Immature natural killer cell (primary cell): ENCODE measurements around the gene CPSF4L. TPM values are rescaled to one million over a fixed set of nuclear protein-coding genes. Genes with fewer than 3 reads are reported as not detected.

Experiments
- DNase-seq, 3 donors: peaks; one replicate each; pipeline ENCODE4 v3.0.0; 2022; ENCODE audit warnings: mixed read lengths in 1 of 3
- H3K27ac Mint-ChIP-seq, 6 donors: one replicate each; pipeline ENCODE4 v1.8.0; 2020; ENCODE audit warnings: mixed read lengths in 6 of 6, mild to moderate bottlenecking in 5 of 6, inconsistent platforms in 4 of 6, moderate library complexity in 3 of 6
- H3K27me3 Mint-ChIP-seq, 3 donors: one replicate each; pipeline ENCODE4 v1.8.0; 2020 to 2021; ENCODE audit warnings: low read depth in 3 of 3, mild to moderate bottlenecking in 3 of 3, mixed read lengths in 3 of 3, moderate library complexity in 3 of 3, inconsistent platforms in 1 of 3
- H3K36me3 Mint-ChIP-seq, 3 donors: one replicate each; pipeline ENCODE4 v1.8.0; 2020; ENCODE audit warnings: mixed read lengths in 3 of 3, inconsistent platforms in 2 of 3, mild to moderate bottlenecking in 2 of 3
- H3K4me1 Mint-ChIP-seq, 2 donors: one replicate each; pipeline ENCODE4 v1.8.0; 2020; ENCODE audit warnings: inconsistent platforms in 2 of 2, mild to moderate bottlenecking in 2 of 2, mixed read lengths in 2 of 2, moderate library complexity in 1 of 2
- H3K4me3 Mint-ChIP-seq, 5 donors: one replicate each; pipeline ENCODE4 v1.8.0; 2020; ENCODE audit warnings: mild to moderate bottlenecking in 5 of 5, mixed read lengths in 5 of 5, inconsistent platforms in 3 of 5, moderate library complexity in 3 of 5
- H3K9me3 Mint-ChIP-seq, 6 donors: one replicate each; pipeline ENCODE4 v1.8.0; 2020; ENCODE audit warnings: mild to moderate bottlenecking in 6 of 6, mixed read lengths in 6 of 6, inconsistent platforms in 4 of 6, moderate library complexity in 3 of 6
- polyA plus RNA-seq, 3 donors: library from polyadenylated mRNA; unstranded; fragments of 300-500 nt; fragmentation: Illumina TruSeq; gene quantifications; one replicate each; pipeline ENCODE4 v1.2.3, GENCODE V29; 2021

CPSF4L gene
- polyA plus RNA-seq, 3 donors from 2014 or later, result not detected

DNA sequence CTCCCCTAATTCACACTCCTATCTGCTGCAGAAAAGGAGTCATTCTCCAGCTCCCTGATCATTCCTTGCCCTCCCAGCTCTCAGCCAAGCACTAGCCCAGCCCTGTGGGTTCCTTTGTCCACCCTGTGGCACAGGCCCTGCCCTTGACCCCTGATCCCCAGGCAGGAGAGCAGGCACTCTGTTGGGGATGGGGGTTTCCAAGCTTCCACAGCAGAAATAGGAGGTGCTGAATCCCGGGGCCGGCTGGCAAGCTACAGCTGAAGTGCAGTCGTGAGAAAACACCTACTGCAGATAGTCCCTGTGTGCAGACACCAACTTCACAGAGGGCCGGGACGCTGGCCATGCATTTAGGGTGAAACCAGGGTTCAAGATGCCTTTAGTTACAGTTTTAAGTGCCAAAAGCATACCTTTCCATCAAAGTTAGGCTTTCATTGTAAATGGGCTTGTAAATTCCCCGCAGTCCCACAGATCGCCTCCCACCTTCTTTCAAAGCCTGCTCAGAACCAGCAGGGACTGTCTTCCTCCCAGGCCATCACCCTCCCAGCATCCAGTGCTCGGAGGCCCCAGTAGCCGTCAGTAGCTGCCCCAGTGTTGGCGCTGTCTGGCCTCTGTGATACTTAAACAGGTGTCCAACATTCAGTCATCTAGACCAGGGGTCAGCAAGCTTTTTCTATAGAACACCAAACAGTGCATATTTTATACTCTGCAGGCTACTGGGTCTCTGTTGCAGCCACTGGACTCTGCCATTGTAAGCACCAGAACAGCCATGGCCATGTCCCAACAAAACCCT is 10.6 kb downstream of the CPSF4L start:
- H3K4me3 Mint-ChIP-seq, result no peak overlapping the region
- peaks cover 0 to 3% (median 0%) of the 10 kb centered on the region in 3 donors for H3K27me3 Mint-ChIP-seq
- H3K9me3 Mint-ChIP-seq, result no peaks in the 10 kb centered on the region
- H3K4me1 Mint-ChIP-seq, result peaks cover 0 to 2% of the 10 kb centered on the region in 2 donors
- H3K27ac Mint-ChIP-seq, result no peak overlapping the region
- peaks cover 3 to 10% (median 8%) of the 10 kb centered on the region in 3 donors for H3K36me3 Mint-ChIP-seq
- no peak for DNase-seq

DNA sequence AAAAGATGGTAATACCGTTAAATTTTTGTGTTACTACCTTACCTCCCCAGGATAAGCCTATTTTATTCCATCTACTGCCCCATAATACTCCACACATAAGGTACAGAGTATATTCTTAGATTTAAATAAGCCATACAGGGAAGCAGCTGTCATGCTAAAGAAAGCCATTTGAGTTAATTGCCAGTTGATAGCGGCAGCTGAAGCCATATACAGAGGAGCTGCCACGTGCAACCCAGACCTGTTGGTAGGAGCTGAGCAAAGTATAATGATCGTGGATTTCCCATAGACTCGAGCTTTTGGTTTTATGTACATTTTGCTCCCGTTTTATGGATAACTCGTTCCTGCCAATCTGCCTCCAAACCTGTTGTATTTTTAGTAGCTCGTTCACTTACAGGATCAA is 12.0 kb downstream of the CPSF4L start:
- no peaks in the 10 kb centered on the region for H3K9me3 Mint-ChIP-seq
- DNase-seq, result no peak
- H3K27ac Mint-ChIP-seq, result peak overlapping the region in 1 of 6 donors; percentile 17
- no peak overlapping the region for H3K4me3 Mint-ChIP-seq
- H3K36me3 Mint-ChIP-seq, result peaks cover 7 to 12% (median 10%) of the 10 kb centered on the region in 3 donors
- no peaks in the 10 kb centered on the region for H3K4me1 Mint-ChIP-seq
- peaks cover 0 to 3% (median 2%) of the 10 kb centered on the region in 3 donors for H3K27me3 Mint-ChIP-seq

DNA sequence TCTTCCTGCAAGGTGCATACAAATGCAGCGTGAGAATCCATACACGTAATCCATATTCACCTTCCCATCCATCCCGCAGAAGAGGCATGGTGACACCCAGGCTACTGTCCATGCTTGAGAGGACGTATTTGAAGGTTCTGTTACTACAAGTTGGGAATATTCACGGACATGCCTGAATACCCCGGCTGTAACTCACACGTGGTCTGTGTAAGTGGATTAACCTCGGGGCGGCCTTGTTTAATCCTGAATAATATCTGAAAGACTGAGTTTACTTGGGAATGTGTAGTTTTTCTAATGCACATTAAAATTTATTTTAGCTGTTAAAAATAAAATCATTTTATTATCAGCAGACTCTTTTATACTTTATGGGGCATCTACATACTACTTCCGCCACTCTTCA is 13.1 kb downstream of the CPSF4L start:
- H3K4me3 Mint-ChIP-seq, result no peak overlapping the region
- peaks cover 0 to 3% (median 2%) of the 10 kb centered on the region in 3 donors for H3K27me3 Mint-ChIP-seq
- DNase-seq, result no peak
- no peaks in the 10 kb centered on the region for H3K4me1 Mint-ChIP-seq
- no peaks in the 10 kb centered on the region for H3K9me3 Mint-ChIP-seq
- H3K27ac Mint-ChIP-seq, result no peak overlapping the region
- H3K36me3 Mint-ChIP-seq, result peaks cover 8 to 13% (median 10%) of the 10 kb centered on the region in 3 donors

DNA sequence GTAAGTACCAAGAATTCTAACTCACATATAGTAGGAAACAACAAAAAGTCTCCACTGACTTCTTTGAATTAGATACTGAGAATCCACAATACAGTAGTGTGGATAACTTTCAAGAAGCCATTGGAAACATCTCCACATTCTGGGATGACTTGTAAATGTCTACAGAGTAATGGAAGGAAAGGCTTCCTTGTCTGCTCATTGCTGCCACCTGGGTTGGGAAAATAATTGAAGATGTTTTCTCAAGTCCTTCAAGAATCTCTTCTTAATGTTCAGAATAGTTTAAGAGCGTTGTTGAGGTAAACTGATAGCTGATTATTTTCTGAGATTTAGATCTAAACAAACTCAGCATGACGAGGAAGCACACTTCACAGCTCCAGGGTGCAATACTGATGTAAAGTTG is 14.0 kb downstream of the CPSF4L start:
- Mint-ChIP-seq H3K27ac (no peak overlapping the region), H3K36me3 (peaks cover 8 to 14% (median 10%) of the 10 kb centered on the region in 3 donors), H3K4me3 (no peak overlapping the region), H3K4me1 (no peaks in the 10 kb centered on the region), H3K9me3 (no peaks in the 10 kb centered on the region), H3K27me3 (peaks cover 0 to 3% (median 2%) of the 10 kb centered on the region in 3 donors)
- DNase-seq, result no peak

DNA sequence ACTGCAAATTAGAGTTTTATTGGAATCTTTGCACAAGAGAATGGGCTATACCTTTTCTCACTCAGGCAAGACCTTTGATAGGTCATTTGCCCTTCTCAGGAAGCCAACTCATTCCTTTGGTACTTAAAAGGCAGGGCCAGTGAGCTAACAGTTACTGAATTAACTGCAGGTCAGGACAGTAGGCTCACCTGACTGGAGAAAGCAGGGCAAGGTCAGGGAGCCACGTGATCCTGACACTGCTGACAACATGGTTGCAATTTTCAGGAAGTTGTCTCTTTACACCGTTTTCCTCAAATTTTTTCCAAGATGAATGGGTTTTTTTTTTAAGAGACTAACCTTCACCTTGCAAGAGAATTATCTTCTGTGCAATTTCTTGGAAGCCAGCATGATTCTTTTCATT is 21.1 kb downstream of the CPSF4L start:
- Mint-ChIP-seq H3K36me3 (peaks cover 6 to 29% (median 14%) of the 10 kb centered on the region in 3 donors), H3K27me3 (peaks cover 0 to 2% (median 0%) of the 10 kb centered on the region in 3 donors), H3K4me1 (peaks cover 32 to 54% of the 10 kb centered on the region in 2 donors), H3K27ac (peak overlapping the region in 2 of 6 donors; percentile 21 to 27), H3K4me3 (no peak overlapping the region), H3K9me3 (no peaks in the 10 kb centered on the region)
- DNase-seq, result no peak

DNA sequence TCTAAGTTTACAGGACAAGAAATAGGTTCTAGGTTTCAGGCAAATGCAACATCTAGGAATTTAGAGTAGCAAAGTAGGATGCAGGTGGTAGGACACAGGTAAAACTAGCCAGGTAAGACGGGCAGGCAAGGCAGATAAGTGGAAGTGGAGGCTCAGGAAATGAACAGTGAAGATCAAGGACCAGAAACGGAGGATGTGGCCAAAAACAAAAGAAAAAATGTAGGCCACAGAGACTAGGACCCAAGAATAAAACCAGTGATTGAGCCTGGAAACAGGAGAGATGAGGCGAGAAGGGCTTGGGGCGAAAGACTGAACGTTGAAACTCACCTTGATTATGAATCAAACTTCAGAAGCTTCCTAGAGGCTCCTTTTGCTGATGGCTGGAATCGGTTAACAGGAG is 24.0 kb downstream of the CPSF4L start:
- peaks cover 0 to 6% (median 0%) of the 10 kb centered on the region in 3 donors for H3K27me3 Mint-ChIP-seq
- DNase-seq, result no peak
- H3K27ac Mint-ChIP-seq, result peak overlapping the region; percentile 1 to 79 (median 57)
- peaks cover 44 to 74% of the 10 kb centered on the region in 2 donors for H3K4me1 Mint-ChIP-seq
- H3K9me3 Mint-ChIP-seq, result no peaks in the 10 kb centered on the region
- peak overlapping the region in 3 of 5 donors; percentile 3 to 18 (median 9) for H3K4me3 Mint-ChIP-seq
- H3K36me3 Mint-ChIP-seq, result peaks cover 9 to 23% (median 13%) of the 10 kb centered on the region in 3 donors

DNA sequence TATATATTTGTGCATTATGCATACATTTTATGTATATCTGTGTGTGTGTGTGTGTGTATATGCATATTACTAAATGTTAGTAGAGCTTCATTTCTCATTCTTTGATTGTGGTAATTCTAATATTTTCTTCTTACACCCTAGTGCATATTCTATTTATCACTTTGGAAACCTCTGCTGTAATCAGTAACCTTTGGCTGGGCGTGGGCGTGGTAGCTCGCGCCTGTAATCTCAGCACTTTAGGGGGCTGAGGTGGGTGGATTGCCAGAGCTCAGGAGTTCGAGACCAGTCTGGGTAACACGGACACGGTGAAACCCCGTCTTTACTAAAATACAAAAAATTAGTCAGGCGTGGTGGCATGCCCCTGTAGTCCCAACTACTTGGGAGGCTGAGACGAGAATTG is 26.9 kb downstream of the CPSF4L start:
- Mint-ChIP-seq H3K27me3 (peaks cover 6 to 17% (median 7%) of the 10 kb centered on the region in 3 donors), H3K4me1 (peaks cover 56 to 81% of the 10 kb centered on the region in 2 donors), H3K36me3 (peaks cover 9 to 15% (median 13%) of the 10 kb centered on the region in 3 donors), H3K27ac (peak overlapping the region in 1 of 6 donors; percentile 7), H3K4me3 (peak overlapping the region in 1 of 5 donors; percentile 42), H3K9me3 (no peaks in the 10 kb centered on the region)
- DNase-seq, result no peak

DNA sequence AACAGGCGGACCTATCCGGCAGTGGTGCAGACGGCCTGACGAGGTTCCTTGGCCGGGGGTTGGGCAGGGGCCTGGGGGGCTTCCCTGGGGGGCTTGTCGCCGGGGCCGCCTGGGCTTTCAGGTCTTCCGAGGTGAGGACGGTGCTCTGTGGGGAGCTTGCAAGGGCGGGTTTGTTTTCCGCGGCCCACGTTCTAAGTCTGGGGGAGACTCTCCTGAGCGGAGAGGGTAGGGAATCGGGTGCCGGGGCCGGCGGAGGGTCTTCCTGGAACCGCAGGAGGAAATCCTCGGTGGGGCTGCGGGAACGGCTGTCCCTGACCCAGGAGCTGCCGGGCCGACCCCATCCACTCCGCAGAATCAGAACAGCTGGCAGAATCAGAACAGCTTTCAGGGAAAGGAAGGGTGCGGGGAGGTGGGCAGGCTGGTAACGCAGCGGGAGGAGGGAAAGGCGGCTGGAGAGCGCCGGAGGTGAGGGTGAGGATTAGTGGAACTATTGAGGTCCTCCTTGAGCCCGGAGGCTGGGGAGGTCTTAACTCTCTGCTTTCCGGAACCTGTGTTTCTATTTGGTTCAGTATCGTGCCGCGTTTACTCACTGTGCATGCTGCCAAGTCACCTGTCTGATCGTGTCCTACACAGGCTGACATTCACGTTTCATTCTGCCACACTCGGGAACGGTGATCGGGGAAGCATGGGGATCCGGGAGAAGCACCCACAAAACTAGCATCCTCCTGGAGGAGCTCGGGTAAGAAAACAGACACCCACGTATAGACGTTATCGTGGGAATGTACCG is 28.9 kb downstream of the CPSF4L start:
- no peak for DNase-seq
- H3K27me3 Mint-ChIP-seq, result peaks cover 6 to 17% (median 7%) of the 10 kb centered on the region in 3 donors
- H3K4me3 Mint-ChIP-seq, result peak overlapping the region; percentile 89 to 96 (median 95)
- H3K4me1 Mint-ChIP-seq, result peaks cover 55 to 81% of the 10 kb centered on the region in 2 donors
- peaks cover 9 to 10% (median 9%) of the 10 kb centered on the region in 3 donors for H3K36me3 Mint-ChIP-seq
- no peaks in the 10 kb centered on the region for H3K9me3 Mint-ChIP-seq
- H3K27ac Mint-ChIP-seq, result peak overlapping the region; percentile 90 to 98 (median 94)

DNA sequence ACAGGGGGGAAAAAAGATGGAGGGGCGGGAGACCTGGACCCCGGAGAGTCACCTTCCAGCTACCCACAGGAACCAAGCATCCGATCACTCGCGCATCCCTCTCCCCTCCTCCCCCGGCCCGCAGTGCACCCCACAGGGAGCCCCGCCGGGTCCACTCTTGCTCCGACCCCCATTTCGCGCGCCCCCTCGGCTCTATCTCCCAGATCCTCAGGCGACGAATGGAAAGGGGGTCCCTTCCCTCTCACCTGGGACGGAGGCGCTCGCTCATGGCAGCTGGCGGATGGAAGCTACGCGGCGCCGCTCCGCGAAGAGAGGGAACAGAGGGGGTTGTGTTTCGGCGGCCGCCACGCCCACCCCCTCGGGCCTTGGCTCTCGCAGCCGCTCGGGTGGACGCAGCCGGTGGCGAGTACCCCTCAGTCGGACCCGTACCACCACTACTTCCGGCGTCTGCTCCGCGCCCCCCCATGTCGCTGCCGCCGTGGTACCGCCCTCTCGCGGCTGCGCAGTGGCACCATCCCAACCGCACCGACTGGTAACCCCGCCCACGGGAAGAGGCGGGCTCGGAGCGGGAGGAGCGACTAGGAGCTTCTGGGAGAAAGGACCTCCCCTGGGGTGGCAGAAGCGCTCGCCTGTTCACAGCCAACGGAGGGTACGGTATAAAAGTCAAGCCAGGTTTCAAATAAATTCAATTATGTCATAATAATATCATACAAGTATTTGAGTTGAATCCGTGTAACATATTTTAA is 29.7 kb downstream of the CPSF4L start:
- H3K27ac Mint-ChIP-seq, result peak overlapping the region; percentile 90 to 98 (median 94)

DNA sequence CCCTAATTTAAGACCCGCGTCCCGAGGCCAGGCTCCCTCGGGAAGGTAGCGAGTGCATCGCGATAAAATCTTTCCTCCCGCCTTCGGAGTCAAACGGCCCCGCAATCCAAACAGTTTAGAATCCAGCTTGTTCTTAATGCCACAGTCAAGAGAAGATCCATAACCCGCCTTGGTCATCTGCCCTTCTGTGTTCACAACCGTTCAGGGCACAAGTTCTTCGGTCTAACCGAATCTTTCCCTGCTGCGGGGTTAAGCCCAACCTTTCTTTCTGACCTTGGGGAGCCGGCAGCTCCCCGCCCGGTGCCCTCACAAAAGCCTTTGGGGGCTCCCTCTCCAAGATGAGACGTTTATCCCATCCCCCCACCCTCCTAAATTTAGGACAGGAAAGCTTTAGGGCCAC is 30.3 kb downstream of the CPSF4L start:
- Mint-ChIP-seq H3K27me3 (peaks cover 6 to 17% (median 7%) of the 10 kb centered on the region in 3 donors), H3K4me1 (peaks cover 60 to 83% of the 10 kb centered on the region in 2 donors), H3K4me3 (peak overlapping the region; percentile 89 to 96 (median 95)), H3K36me3 (peaks cover 4 to 10% (median 9%) of the 10 kb centered on the region in 3 donors), H3K27ac (peak overlapping the region; percentile 89 to 98 (median 94)), H3K9me3 (no peaks in the 10 kb centered on the region)
- no peak for DNase-seq

More for the DNA sequence above, 29.7 kb downstream of the CPSF4L start:
- H3K4me3 Mint-ChIP-seq, result peak overlapping the region; percentile 89 to 96 (median 95)
- peaks cover 6 to 17% (median 7%) of the 10 kb centered on the region in 3 donors for H3K27me3 Mint-ChIP-seq
- no peaks in the 10 kb centered on the region for H3K9me3 Mint-ChIP-seq
- H3K4me1 Mint-ChIP-seq, result peaks cover 55 to 82% of the 10 kb centered on the region in 2 donors
- peak; percentile 97 to 98 (median 97) for DNase-seq
- H3K36me3 Mint-ChIP-seq, result peaks cover 5 to 10% (median 9%) of the 10 kb centered on the region in 3 donors

DNA sequence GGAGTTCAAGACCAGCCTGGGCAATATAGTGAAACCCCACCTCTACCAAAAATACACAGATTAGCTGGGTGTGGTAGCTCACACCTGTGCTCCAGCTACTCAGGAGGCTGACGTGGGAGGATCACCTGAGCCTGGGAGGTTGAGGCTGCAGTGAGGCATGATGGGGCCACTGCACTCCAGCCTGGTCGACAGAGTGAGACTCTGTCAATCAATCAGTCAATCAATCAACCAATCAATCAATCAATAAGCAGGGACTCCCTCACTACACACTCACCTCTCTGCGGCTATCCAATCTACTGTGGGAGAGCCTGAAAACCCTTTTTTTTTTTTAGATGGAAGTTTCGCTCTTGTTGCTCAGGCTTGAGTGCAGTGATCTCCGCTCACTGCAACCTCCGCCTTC is 31.6 kb downstream of the CPSF4L start:
- no peak for DNase-seq
- no peaks in the 10 kb centered on the region for H3K9me3 Mint-ChIP-seq
- H3K4me1 Mint-ChIP-seq, result peaks cover 60 to 81% of the 10 kb centered on the region in 2 donors
- no peaks in the 10 kb centered on the region for H3K36me3 Mint-ChIP-seq
- peaks cover 6 to 17% (median 7%) of the 10 kb centered on the region in 3 donors for H3K27me3 Mint-ChIP-seq
- H3K27ac Mint-ChIP-seq, result peak overlapping the region in 4 of 6 donors; percentile 28 to 92 (median 64)
- peak overlapping the region in 4 of 5 donors; percentile 59 to 96 (median 74) for H3K4me3 Mint-ChIP-seq

DNA sequence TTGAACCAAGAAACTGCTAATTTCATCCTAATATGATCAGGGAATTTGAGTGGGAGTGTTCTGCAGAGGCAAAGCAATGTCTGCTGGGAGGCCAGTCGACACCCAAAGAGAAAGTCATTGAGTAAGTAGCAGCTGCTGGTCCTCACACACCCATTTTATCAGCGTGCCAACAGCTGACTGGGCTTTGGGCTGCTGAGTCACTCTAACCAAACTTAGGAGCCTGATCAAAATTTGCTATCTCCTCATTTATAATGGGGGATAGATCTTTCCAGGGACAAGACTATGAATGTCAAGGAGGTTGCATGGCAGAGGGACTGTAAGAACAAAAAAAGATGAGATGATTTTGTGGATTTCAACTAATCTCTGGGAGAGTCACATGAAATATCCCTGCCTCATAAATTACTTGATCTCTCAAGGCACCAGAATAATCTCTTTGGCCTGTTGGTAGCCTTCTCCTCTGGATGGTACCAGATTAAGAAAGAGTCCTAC is 32.9 kb downstream of the CPSF4L start:
- Mint-ChIP-seq H3K9me3 (no peaks in the 10 kb centered on the region), H3K4me1 (peaks cover 65 to 85% of the 10 kb centered on the region in 2 donors), H3K27me3 (peaks cover 6 to 20% (median 7%) of the 10 kb centered on the region in 3 donors), H3K4me3 (peak overlapping the region in 3 of 5 donors; percentile 9 to 36 (median 19)), H3K27ac (peak overlapping the region in 5 of 6 donors; percentile 2 to 81 (median 59)), H3K36me3 (no peaks in the 10 kb centered on the region)
- DNase-seq, result peak in 1 of 3 donors; percentile 17

DNA sequence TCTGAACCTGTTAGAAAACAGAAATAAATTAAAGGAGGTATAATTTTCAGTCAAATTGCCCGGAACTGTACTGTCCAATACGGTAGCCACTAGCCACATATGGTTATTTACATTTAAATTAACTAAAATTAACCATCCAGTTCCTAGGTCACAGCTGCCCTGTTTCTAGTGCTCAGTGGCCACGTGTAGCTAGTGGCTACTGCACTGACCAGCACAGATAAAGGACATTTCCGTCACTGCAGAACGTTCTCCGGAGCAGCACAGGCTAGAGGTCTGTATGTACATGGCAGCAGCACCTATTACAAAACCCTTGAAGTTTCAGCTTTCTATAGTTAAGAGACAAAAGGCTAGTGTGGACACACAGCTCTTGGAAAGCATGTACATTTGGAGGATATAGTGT is 33.7 kb downstream of the CPSF4L start:
- Mint-ChIP-seq H3K27ac (peak overlapping the region in 2 of 6 donors; percentile 2 to 73), H3K27me3 (peaks cover 6 to 15% (median 7%) of the 10 kb centered on the region in 3 donors), H3K4me3 (peak overlapping the region in 1 of 5 donors; percentile 33), H3K4me1 (peaks cover 58 to 77% of the 10 kb centered on the region in 2 donors), H3K36me3 (no peaks in the 10 kb centered on the region), H3K9me3 (no peaks in the 10 kb centered on the region)
- DNase-seq, result no peak
